ENCODE results near the gene TTYH2. TPM values are rescaled to one million over a fixed set of nuclear protein-coding genes. Genes with fewer than 3 reads are reported as not detected.

The TTYH2 gene
- total RNA-seq, 1 donor from 2014 or later, result 24.5 TPM

DNA sequence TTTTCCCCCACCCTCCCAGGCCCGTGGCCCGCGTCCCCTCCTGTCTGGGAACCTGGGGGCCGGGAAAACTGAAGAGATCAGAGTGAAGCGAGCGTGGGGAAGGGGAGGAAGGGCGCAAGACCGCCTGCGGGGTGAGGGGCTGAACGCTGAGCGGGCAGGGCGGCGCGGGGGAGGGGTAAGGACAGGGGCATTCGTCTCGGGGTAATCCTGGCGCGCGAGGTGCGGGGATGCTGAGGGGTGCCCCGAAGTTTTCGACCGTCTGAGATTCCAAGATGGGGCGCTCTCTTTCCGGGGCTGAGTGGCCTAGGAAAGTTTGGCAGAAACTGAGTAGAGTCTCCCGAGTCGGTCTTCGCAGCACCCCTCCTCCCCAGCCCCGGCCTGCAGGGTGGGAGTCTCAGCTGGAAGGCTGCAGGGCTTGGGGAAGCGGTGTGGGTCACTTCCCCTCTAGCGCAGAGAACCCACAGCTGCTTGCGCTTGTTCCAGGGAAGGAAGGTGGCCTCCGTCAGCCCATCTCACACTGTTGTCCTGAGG lies 555 bp downstream of the TTYH2 start:
- intact Hi-C loops (cut with micrococcal nuclease), result loop anchor here (1.0 to 2.0 kb wide), 2 partner anchors 11 to 143 kb away; partner anchors contain the start of gene RPL38

DNA sequence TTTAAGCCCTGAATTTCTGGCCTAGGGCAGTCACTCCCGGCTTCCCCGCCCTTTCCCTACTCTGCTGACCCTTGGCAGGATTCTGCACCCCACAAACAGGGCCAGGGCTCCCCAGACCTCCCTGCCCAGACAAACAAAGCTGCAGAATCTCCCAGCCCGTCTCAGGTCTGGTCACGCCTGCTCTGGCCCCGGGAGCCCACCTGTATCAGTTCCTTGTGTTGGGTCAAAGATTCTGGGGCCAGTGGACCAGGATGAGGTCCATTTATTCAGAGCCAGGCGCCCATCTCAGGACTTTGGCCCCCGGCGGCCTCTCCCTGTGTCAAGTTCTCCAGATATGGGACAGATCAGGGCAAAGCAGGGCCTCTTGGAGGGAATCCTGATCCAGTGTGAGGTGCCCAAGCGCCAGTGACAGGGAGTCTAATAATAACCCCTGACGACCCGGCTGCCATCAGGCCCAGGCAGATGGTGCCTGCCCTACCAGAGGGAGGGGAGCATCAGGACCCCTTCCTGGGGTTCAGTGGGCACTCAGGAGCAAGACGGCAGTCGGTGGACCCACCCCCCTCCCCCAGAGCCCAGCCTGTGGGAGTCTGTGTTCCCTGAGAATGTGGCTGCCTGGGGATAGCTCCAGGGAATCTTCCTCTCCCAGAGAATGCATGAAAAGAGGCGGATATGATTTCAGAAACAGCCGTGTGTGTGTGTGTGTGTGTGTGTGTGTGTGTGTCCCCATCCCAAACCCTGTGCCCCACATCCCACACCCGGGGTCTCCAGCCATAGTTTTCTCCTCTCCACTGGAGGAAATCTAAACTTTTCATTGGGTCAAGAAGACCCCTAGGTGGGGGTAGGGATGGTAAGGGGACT lies 1.3 kb downstream of the TTYH2 start:
- intact Hi-C loops (cut with micrococcal nuclease), result no loop called here

DNA sequence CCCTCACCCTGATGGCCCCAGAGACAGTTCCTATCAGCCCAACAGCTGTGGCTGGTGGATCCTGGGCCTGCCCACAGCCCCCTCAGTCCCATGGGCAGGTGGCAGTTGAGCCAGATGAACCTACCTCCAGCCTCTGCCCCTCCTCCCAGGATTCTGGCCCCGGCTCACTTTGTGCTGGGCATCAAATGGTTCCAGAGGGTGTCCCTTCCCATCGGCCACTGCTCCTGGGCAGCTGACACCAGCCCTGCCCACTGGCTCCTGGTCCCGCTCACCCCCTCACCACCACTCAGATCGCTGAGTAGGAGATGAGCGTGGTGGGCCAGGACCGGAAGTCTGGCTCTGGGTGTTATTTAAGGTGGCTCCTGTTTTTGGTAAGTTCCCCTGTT lies 2.0 kb downstream of the TTYH2 start:
- intact Hi-C loops (cut with micrococcal nuclease), result no loop called here

- intact Hi-C loops (cut with micrococcal nuclease), result no loop called here
These were observed 3.1 kb downstream of the TTYH2 start for GRCh38 chr17:74216505-74216904.

DNA sequence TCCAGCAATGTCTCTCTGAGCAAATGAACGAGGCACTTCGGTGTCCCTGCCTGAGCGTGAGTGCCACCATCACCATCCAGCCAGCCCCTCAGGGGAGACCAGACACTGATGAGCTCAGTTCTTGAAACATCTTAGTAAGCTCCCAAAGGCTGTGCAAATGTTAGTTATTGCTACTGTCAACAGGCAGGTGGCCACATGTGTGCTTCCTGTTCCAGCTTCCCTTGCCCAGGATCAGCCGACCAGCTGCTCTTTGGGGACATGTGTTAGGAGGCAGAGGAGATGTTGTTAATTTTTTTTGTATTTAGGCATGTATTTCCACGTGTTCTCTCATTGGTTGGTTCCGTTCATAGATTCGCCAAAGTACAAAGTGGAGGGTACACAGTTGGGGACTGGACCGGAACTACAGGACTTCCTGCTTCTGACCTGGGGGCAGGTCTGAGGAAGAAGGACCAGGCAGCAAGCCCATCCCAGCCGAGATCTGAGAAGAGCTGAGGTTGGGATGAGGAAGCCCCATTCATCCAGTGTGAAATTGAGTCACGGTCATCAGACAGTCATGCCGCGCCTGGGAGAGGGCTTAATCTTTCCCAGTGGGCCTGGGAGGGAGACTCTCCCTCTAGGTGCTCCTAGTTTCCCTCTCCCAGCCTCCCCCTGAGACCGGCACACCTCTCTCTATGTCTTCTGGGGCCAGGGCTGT lies 3.8 kb downstream of the TTYH2 start:
- intact Hi-C loops (cut with micrococcal nuclease), result no loop called here

- intact Hi-C loops (cut with micrococcal nuclease), result no loop called here
These were observed 4.5 kb downstream of the TTYH2 start for GRCh38 chr17:74217888-74218287.

DNA sequence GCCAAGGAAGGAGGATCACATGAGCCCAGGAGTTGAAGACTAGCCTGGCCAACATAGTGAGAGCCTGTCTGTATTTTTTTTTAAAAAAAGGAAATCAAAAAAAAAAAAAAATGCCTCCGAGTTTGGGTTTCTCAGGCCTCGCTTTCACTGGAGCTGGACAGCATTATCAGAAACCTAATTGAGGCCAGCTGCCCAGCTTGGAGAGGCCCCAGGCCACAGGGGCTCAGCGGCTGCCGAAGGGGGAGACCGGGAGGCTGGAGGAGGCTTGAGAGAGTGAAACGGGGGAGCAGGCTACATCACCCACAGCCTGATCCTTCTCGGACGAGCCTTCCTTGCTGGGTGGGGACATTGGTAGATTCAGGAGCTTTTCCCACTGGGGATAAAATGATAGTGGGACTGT lies 5.1 kb downstream of the TTYH2 start:
- intact Hi-C loops (cut with micrococcal nuclease), result no loop called here

- intact Hi-C loops (cut with micrococcal nuclease), result no loop called here
These were observed 6.3 kb downstream of the TTYH2 start for GRCh38 chr17:74219576-74220133.

DNA sequence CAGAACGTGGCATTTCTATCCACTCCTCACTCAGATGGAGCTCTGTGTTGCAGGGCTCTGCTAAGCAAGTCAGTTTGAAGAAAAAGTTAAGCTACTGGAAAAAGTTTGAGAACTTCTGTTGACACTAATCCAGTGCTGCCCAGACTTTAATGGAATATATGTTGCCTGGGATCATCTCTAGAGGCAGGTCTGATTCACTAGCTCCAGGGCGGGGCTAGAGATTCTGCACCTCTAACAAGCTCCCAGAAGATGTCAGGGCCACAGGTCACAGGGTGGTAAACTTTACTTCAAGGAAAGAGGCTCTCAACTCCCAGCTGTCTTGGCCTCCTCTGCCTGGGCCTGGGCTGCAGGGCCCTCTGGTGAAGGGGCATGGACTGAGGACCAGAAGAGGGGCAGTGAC lies 6.8 kb downstream of the TTYH2 start:
- intact Hi-C loops (cut with micrococcal nuclease), result no loop called here

DNA sequence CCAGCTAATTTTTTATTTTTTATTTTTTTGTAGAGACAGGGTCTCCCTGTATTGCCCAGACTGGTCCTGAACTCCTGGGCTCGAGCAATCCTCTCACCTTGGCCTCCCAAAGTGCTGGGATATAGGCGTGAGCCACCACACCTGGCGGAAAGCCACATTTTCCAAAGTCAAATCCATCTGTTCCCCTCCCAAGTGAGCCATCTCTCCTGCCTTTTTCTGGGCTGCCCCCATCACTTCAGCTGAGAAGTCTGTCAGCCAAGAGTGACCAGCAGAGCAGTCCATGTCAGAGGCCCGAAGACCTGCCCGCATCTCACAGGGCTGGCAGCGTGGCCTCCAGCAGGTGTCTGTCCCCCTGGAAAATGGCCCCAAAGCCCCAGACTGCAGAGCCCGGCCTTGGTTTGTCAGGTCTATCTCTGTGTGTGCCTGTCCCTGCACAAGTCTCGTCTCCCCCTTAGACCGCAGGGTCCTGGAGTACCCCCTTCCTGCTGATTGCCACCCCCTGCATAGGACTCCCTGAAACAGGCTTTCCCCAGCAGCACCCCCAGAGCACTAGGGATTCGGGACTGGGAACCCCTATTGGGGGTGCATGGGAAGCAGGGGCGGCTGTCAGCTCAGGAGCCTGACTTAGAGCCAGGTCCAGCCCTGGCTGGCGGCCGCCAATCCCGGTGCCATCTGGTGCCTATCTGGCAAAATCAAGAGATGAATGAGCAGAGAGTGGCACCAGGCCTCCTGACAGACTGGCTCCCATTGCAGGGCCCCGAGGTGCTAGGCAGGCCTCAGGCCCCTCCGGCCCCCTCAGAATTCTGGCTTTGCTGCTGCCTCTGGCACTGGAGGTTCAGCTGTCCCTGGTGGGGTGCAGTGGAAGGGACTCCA lies 7.8 kb downstream of the TTYH2 start:
- intact Hi-C loops (cut with micrococcal nuclease), result no loop called here

DNA sequence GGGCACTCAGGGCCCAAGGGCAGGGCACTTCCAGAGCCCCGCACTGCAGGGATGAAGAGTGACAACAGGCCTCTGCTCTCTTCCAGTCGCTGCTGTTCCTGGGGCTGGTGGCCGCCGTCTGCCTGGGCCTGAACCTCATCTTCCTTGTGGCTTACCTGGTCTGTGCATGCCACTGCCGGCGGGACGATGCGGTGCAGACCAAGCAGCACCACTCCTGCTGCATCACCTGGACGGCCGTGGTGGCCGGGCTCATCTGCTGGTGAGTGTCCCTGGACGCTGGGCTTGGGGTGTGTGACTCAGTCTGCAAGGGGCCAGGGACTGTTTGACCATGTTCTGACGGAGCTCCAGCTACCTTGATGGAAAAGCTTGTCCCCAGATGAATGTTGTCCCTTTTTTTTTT lies 9.0 kb downstream of the TTYH2 start:
- intact Hi-C loops (cut with micrococcal nuclease), result no loop called here

GRCh38 chr17:74223901-74224300 lies 10.5 kb downstream of the TTYH2 start:
- intact Hi-C loops (cut with micrococcal nuclease), result no loop called here

DNA sequence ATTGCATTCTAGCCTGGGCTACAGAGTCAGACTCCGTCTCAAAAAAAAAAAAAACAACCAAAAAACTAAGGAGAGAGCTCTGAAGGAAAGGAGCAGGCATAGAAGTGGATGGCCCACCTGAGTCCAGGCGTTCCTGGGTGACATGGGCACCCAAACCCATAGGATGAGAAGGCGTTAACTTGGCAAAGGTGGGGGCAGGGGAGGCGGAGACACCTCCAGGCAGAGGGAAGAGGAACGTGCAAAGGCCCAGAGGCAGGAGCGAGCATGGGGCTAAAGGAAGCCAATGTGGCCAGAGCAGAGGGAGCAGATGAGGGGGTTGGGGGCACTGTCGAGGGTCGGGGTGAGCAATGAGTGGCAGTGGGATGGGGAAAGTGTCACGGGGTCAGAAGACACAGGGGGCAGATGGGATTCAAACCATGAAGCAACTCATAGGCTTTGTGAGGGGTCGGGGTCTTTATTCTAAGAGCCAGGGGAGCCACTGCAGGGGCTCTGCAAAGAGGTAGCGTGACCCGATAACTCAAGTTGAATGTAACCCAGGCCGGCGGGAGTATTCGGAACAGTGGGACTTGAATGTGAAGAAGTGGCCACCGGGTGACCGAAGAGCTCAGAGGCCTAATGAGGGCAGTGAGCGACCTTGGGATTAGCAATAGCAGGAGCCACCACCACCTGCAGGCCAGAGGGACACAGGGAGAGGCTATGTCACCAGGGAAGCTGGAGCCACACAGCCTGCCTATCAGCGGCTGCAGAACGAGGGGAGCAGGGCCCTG lies 11.8 kb downstream of the TTYH2 start:
- intact Hi-C loops (cut with micrococcal nuclease), result no loop called here

DNA sequence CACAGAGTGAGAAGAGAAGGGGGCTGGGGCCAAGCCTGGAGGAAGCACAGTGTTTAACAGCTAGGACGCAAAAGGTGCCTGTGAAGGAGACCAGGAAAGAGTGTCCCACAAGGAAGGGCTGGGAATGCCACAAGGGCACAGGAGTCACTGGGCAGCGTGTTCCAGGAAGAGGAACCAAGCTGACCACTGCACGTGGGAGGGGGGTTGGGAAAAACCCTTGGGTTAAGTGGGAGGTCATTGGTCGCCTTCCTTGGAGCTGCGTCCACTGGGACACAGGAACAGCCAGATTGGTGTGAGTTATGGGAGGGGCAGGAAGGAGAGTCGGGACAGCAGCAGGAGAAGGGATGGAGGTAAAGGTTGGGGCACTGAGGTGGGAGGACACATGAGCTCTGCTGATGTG lies 12.9 kb downstream of the TTYH2 start:
- intact Hi-C loops (cut with micrococcal nuclease), result no loop called here

- intact Hi-C loops (cut with micrococcal nuclease), result no loop called here
These were observed 14.1 kb downstream of the TTYH2 start for GRCh38 chr17:74227271-74228080.

- intact Hi-C loops (cut with micrococcal nuclease), result no loop called here
These were observed 15.1 kb downstream of the TTYH2 start for GRCh38 chr17:74228306-74228978.

- intact Hi-C loops (cut with micrococcal nuclease), result no loop called here
These were observed 17.5 kb downstream of the TTYH2 start for GRCh38 chr17:74230896-74231295.

- intact Hi-C loops (cut with micrococcal nuclease), result no loop called here
These were observed 18.8 kb downstream of the TTYH2 start for GRCh38 chr17:74231928-74232907.
